ENCODE results near the gene LDLRAD2.

LDLRAD2 gene

GRCh38 chr1:21873174-21873573, 61.1 kb downstream of the LDLRAD2 start:
- no peaks in the 10 kb centered on the region for H3K4me1 ChIP-seq (ENCODE audit: low read length)
- H3K27ac ChIP-seq (ENCODE audit: low read length) = no peak overlapping the region
- no peaks in the 10 kb centered on the region for H3F3A ChIP-seq (ENCODE audit: insufficient read depth, low read length)
- no peaks in the 10 kb centered on the region for H3K36me3 ChIP-seq (replicated peaks; ENCODE audit: insufficient read depth, low read length)
- no peak overlapping the region for H2AFZ ChIP-seq (ENCODE audit: low read length)
- H3K4me2 ChIP-seq (ENCODE audit: low read depth, low read length) = no peak overlapping the region
- H3K9me2 ChIP-seq (replicated peaks; ENCODE audit: insufficient read depth, low read length) = no peaks in the 10 kb centered on the region
- H3K9ac ChIP-seq (ENCODE audit: low read length) = no peak overlapping the region
- H3K79me2 ChIP-seq (ENCODE audit: low read length) = no peaks in the 10 kb centered on the region
- H3K27me3 ChIP-seq (replicated peaks; ENCODE audit: insufficient read depth, low read length) = no peaks in the 10 kb centered on the region
- H3K9me3 ChIP-seq (replicated peaks; ENCODE audit: insufficient read depth, low read length) = no peaks in the 10 kb centered on the region
- H4K20me1 ChIP-seq (ENCODE audit: insufficient read depth, low read length) = no peaks in the 10 kb centered on the region
- no peak for TF ChIP-seq EZH2phosphoT487 (IDR thresholded peaks at IDR 0.05; ENCODE audit: low read length)
- TF ChIP-seq EZH2 (optimal IDR thresholded peaks at IDR 0.05; ENCODE audit: low read depth, low read length) = no peak
- no peak for TF ChIP-seq CTCF (IDR thresholded peaks at IDR 0.05; ENCODE audit: low read length)
- DNase-seq = no peak
- H3K4me3 ChIP-seq (ENCODE audit: low read length) = no peak overlapping the region

GRCh38 chr1:21873761-21874160, 61.7 kb downstream of the LDLRAD2 start:
- no peak overlapping the region for H3K4me3 ChIP-seq (ENCODE audit: low read length)
- no peaks in the 10 kb centered on the region for H3K9me2 ChIP-seq (replicated peaks; ENCODE audit: insufficient read depth, low read length)
- H3K79me2 ChIP-seq (ENCODE audit: low read length) = no peaks in the 10 kb centered on the region
- H4K20me1 ChIP-seq (ENCODE audit: insufficient read depth, low read length) = no peaks in the 10 kb centered on the region
- no peak overlapping the region for H2AFZ ChIP-seq (ENCODE audit: low read length)
- H3K4me1 ChIP-seq (ENCODE audit: low read length) = no peaks in the 10 kb centered on the region
- no peaks in the 10 kb centered on the region for H3K36me3 ChIP-seq (replicated peaks; ENCODE audit: insufficient read depth, low read length)
- no peaks in the 10 kb centered on the region for H3F3A ChIP-seq (ENCODE audit: insufficient read depth, low read length)
- H3K9me3 ChIP-seq (replicated peaks; ENCODE audit: insufficient read depth, low read length) = no peaks in the 10 kb centered on the region
- no peak overlapping the region for H3K27ac ChIP-seq (ENCODE audit: low read length)
- no peak overlapping the region for H3K4me2 ChIP-seq (ENCODE audit: low read depth, low read length)
- TF ChIP-seq EZH2 (optimal IDR thresholded peaks at IDR 0.05; ENCODE audit: low read depth, low read length) (no peak), EZH2phosphoT487 (IDR thresholded peaks at IDR 0.05; ENCODE audit: low read length) (no peak), CTCF (IDR thresholded peaks at IDR 0.05; ENCODE audit: low read length) (no peak)
- no peak overlapping the region for H3K9ac ChIP-seq (ENCODE audit: low read length)
- DNase-seq = no peak
- no peaks in the 10 kb centered on the region for H3K27me3 ChIP-seq (replicated peaks; ENCODE audit: insufficient read depth, low read length)

GRCh38 chr1:21874328-21874727, 62.3 kb downstream of the LDLRAD2 start:
- TF ChIP-seq CTCF (IDR thresholded peaks at IDR 0.05; ENCODE audit: low read length) (no peak), EZH2phosphoT487 (IDR thresholded peaks at IDR 0.05; ENCODE audit: low read length) (no peak), EZH2 (optimal IDR thresholded peaks at IDR 0.05; ENCODE audit: low read depth, low read length) (no peak)
- H3K4me2 ChIP-seq (ENCODE audit: low read depth, low read length) = no peak overlapping the region
- H3K4me1 ChIP-seq (ENCODE audit: low read length) = no peaks in the 10 kb centered on the region
- H3F3A ChIP-seq (ENCODE audit: insufficient read depth, low read length) = no peaks in the 10 kb centered on the region
- H2AFZ ChIP-seq (ENCODE audit: low read length) = no peak overlapping the region
- no peak overlapping the region for H3K27ac ChIP-seq (ENCODE audit: low read length)
- no peaks in the 10 kb centered on the region for H3K27me3 ChIP-seq (replicated peaks; ENCODE audit: insufficient read depth, low read length)
- H3K9me3 ChIP-seq (replicated peaks; ENCODE audit: insufficient read depth, low read length) = no peaks in the 10 kb centered on the region
- no peak overlapping the region for H3K9ac ChIP-seq (ENCODE audit: low read length)
- H3K79me2 ChIP-seq (ENCODE audit: low read length) = no peaks in the 10 kb centered on the region
- H3K9me2 ChIP-seq (replicated peaks; ENCODE audit: insufficient read depth, low read length) = no peaks in the 10 kb centered on the region
- H4K20me1 ChIP-seq (ENCODE audit: insufficient read depth, low read length) = no peaks in the 10 kb centered on the region
- H3K4me3 ChIP-seq (ENCODE audit: low read length) = no peak overlapping the region
- no peaks in the 10 kb centered on the region for H3K36me3 ChIP-seq (replicated peaks; ENCODE audit: insufficient read depth, low read length)
- DNase-seq = no peak

Data from MM.1S (cell line).